Right lobe of liver (tissue), 6 donors: ENCODE measurements around the gene CWC27. TPM values are rescaled to one million over a fixed set of nuclear protein-coding genes. Genes with fewer than 3 reads are reported as not detected.

Source experiments
- ATAC-seq, 4 donors: fragments of 200-7000 bp; cut with Tn5 transposase; one replicate each; pipeline ENCODE4 v1.9.1; 2020; ENCODE audit warnings: mild to moderate bottlenecking in 4 of 4, moderate library complexity in 4 of 4
- DNase-seq, 3 donors: peaks; one replicate each; pipeline ENCODE4 v3.0.0-alpha.2; 2020
- H3K27ac ChIP-seq, 3 donors: fragments of 200-600 bp; one replicate each; pipeline ENCODE4 v1.8.0; 2022
- H3K27me3 ChIP-seq, 2 donors: fragments of 200-600 bp; one replicate each; pipeline ENCODE4 v1.8.0; 2022
- H3K36me3 ChIP-seq, 4 donors: fragments of 200-600 bp; sonication (generic) in 1 of 4; one replicate each; pipeline versions ENCODE4 v1.5.1 to v1.8.0; 2017 to 2022; ENCODE audit warnings: control low read depth in 1 of 4
- H3K4me1 ChIP-seq, 4 donors: fragments of 200-600 bp; sonication (generic) in 1 of 4; one replicate each; pipeline versions ENCODE4 v1.5.1 to v1.8.0; 2017 to 2022; ENCODE audit warnings: control low read depth in 1 of 4
- H3K4me3 ChIP-seq, 3 donors: fragments of 200-600 bp; one replicate each; pipeline ENCODE4 v1.8.0; 2022
- H3K9me3 ChIP-seq, 4 donors: fragments of 200-600 bp; sonication (generic) in 1 of 4; one replicate each; pipeline versions ENCODE4 v1.5.1 to v1.8.0; 2017 to 2022; ENCODE audit warnings: control low read depth in 1 of 4
- CTCF ChIP-seq, 4 donors: fragments of 200-600 bp in 3 of 4; fragments of 450-650 bp in 1 of 4; IDR thresholded peaks; one replicate each; pipeline versions ENCODE4 v1.5.1 to v1.8.0; 2016 to 2022; ENCODE audit warnings: antibody characterized with exemption in 4 of 4, mild to moderate bottlenecking in 2 of 4
- POLR2A ChIP-seq: fragments of 450-650 bp; IDR thresholded peaks from one replicate; pipeline ENCODE4 v1.6.1; 2017; ENCODE audit warnings: antibody characterized with exemption, mild to moderate bottlenecking
- WGBS: methylation state at CpG from one replicate; pipeline ENCODE4 v1.1.6; 2018; ENCODE audit warnings: low coverage, low lambda C conversion rate; ENCODE audit not compliant: insufficient coverage; ENCODE audit errors: missing lambda C conversion rate; 5-methylcytosine and 5-hydroxymethylcytosine counted together
- intact Hi-C, 2 donors: fragments of 100-400 bp; cut with DNase I; formaldehyde crosslinking; loops; one replicate each; pipeline versions ENCODE4 v1.11.2 to v1.14.1; 2022
- total RNA-seq, 6 experiments: library from RNA; depleted of rRNA in 2 of 6; stranded (reverse); fragments of >200 nt in 2 of 6; fragmentation: NEBNext Ultra II Directional in 3 of 6; extraction: Animal tissue kit (Norgen Biotek cat#: 25700) in 3 of 6; gene quantifications; one replicate each; pipeline versions ENCODE4 v1.1.0 to v1.2.4, GENCODE V29; 2016 to 2023
- donor health status: DM: no; HTN: yes; CAD: no.
- donor health status: DM: no; HTN: no; CAD: no.
- donor health status: DM: no; HTN: no; CAD: no.
- donor health status: DM: no; HTN: yes; CAD: no.
- donor health status: DM: no; HTN: yes; CAD: no.

Gene CWC27
- total RNA-seq, 6 experiments from 2014 or later, result 5.8 to 7.3 (median 6.8) TPM

GRCh38 chr5:64854855-64855254, 86.1 kb downstream of the CWC27 start:
- ATAC-seq (no peak), DNase-seq (no peak)
- no peaks in the 10 kb centered on the region for H3K4me1 ChIP-seq
- intact Hi-C loops, result no loop called here
- no peak overlapping the region for H3K4me3 ChIP-seq
- no peaks in the 10 kb centered on the region for H3K27me3 ChIP-seq
- WGBS, result 75% methylated on average over 1 of the region's 1 CpG
- no peak for TF ChIP-seq CTCF (IDR thresholded peaks at IDR 0.05)
- no peak for TF ChIP-seq POLR2A
- H3K9me3 ChIP-seq, result no peaks in the 10 kb centered on the region
- no peaks in the 10 kb centered on the region for H3K36me3 ChIP-seq
- no peak overlapping the region for H3K27ac ChIP-seq

GRCh38 chr5:64859881-64860280, 91.2 kb downstream of the CWC27 start:
- Histone ChIP-seq H3K27me3 (no peaks in the 10 kb centered on the region), H3K4me1 (no peaks in the 10 kb centered on the region), H3K4me3 (no peak overlapping the region), H3K9me3 (no peaks in the 10 kb centered on the region), H3K36me3 (no peaks in the 10 kb centered on the region), H3K27ac (no peak overlapping the region)
- ATAC-seq (no peak), DNase-seq (no peak)
- TF ChIP-seq CTCF (IDR thresholded peaks at IDR 0.05) (no peak), POLR2A (no peak)
- intact Hi-C loops, result no loop called here

- Histone ChIP-seq H3K27ac (no peak overlapping the region), H3K4me3 (no peak overlapping the region), H3K4me1 (no peaks in the 10 kb centered on the region), H3K36me3 (no peaks in the 10 kb centered on the region), H3K9me3 (no peaks in the 10 kb centered on the region), H3K27me3 (no peaks in the 10 kb centered on the region)
- ATAC-seq, result no peak
- no peak for DNase-seq
- intact Hi-C loops, result no loop called here
- TF ChIP-seq CTCF (IDR thresholded peaks at IDR 0.05) (no peak), POLR2A (no peak)
These were observed 92.6 kb downstream of the CWC27 start for GRCh38 chr5:64861281-64861680.

GRCh38 chr5:64864171-64864570, 95.4 kb downstream of the CWC27 start:
- Histone ChIP-seq H3K27me3 (no peaks in the 10 kb centered on the region), H3K4me1 (no peaks in the 10 kb centered on the region), H3K4me3 (no peak overlapping the region), H3K36me3 (no peaks in the 10 kb centered on the region), H3K27ac (no peak overlapping the region), H3K9me3 (no peaks in the 10 kb centered on the region)
- DNase-seq (no peak), ATAC-seq (no peak)
- intact Hi-C loops, result no loop called here
- no peak for TF ChIP-seq POLR2A
- no peak for TF ChIP-seq CTCF (IDR thresholded peaks at IDR 0.05)
- WGBS, result 88% methylated on average over 2 of the region's 2 CpGs

GRCh38 chr5:64865662-64866061, 96.9 kb downstream of the CWC27 start:
- Histone ChIP-seq H3K36me3 (no peaks in the 10 kb centered on the region), H3K27me3 (no peaks in the 10 kb centered on the region), H3K9me3 (no peaks in the 10 kb centered on the region), H3K4me3 (no peak overlapping the region), H3K4me1 (no peaks in the 10 kb centered on the region), H3K27ac (no peak overlapping the region)
- intact Hi-C loops, result no loop called here
- DNase-seq (no peak), ATAC-seq (no peak)
- WGBS, result 93% methylated on average over 3 of the region's 3 CpGs
- TF ChIP-seq POLR2A, result no peak
- no peak for TF ChIP-seq CTCF (IDR thresholded peaks at IDR 0.05)
